ENCODE data around the gene CLDN1.
"Not testable (repeated sequence)": the region's sequence is repeated elsewhere in the genome, so short reads cannot be mapped to it uniquely, and the experiment has no call there.

Gene CLDN1

DNA sequence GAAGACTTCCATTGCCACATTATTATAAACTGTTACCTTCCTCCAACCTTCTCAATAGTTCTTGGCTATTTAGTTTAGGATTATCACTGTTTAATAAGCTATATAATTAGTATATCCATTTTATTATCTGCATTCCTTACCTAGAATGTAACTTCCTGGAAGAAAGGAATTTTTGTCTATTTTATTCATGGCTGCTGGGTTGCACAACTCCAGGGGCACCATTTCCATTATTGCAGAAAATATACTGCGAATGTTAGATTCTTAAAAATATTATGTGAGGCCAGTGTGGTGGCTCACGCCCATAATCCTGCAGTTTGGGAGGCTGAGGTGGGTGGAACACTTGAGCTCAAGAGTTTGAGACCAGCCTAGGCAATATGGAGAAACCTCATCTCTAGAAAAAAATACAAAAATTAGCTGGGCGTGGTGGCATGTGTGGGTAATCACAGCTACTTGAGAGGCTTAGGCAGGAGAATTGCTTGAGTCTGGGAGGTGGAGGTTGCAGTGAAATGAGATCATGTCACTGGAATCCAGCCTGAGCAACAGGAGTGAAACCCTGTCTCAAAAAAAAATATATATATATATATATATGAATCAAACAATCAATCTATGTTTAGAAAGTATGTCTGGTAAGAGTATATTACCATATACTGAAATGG lies 19.9 kb downstream of the CLDN1 start:
- Mint-ChIP-seq H3K9me3 (no peaks in the 10 kb centered on the region), H3K36me3 (ENCODE audit: insufficient read depth) (no peaks in the 10 kb centered on the region), H3K4me3 (no peak overlapping the region), H3K27me3 (peaks cover 8 to 10% of the 10 kb centered on the region in 2 donors), H3K4me1 (ENCODE audit: low read depth in 2 of 2) (peaks cover 0 to 5% of the 10 kb centered on the region in 2 donors), H3K27ac (no peak overlapping the region)
- DNase-seq (no peak), ATAC-seq (replicated peaks) (no peak)

DNA sequence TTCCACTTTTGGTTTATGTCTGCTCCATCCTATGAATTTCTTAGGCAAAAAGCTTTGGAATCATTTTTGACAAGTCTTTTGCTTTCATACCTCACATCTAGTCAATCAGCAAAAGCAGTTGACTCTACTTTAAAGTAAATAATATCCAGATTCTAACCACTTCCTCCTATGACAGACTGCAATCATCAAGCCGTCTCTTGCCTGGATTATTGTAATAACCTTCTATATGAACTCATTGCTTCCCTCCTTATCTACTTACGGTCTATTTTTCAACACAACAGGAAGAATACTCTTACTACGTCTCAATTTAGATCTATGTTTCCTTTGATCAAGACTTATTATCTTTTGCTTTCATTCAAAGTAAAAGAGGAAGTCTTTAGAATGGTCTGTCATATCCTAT lies 20.7 kb downstream of the CLDN1 start:
- ATAC-seq (replicated peaks) = no peak

DNA sequence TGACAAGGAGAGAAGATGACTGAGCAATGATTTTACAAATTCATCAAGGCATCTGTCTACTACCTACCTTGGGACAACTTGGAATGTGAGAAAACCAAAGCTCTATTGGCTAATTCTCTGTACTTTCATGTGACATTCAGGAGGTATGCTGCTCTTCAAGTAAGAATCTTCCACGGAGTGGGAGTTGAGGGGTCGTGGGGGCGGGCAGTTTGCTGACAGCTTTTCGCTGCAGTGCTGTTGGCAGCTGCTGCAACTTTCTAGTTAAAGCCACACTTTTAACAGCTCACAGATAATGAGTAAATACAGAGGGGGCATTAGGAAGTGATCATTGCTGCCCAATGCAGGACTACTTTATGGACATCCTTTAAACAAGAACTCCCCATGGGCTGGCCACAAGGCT lies 22.3 kb downstream of the CLDN1 start:
- no peak overlapping the region for H3K4me3 Mint-ChIP-seq
- H3K27ac Mint-ChIP-seq = no peak overlapping the region
- peaks cover 10 to 14% of the 10 kb centered on the region in 2 donors for H3K27me3 Mint-ChIP-seq
- H3K36me3 Mint-ChIP-seq (ENCODE audit: insufficient read depth) = no peaks in the 10 kb centered on the region
- DNase-seq (no peak), ATAC-seq (replicated peaks) (no peak)
- no peaks in the 10 kb centered on the region for H3K9me3 Mint-ChIP-seq
- H3K4me1 Mint-ChIP-seq (ENCODE audit: low read depth in 2 of 2) = peaks cover 0 to 5% of the 10 kb centered on the region in 2 donors

More for the DNA sequence above, 20.7 kb downstream of the CLDN1 start:
- Mint-ChIP-seq H3K4me1 (ENCODE audit: low read depth in 2 of 2) (peaks cover 0 to 5% of the 10 kb centered on the region in 2 donors), H3K9me3 (no peaks in the 10 kb centered on the region), H3K27me3 (peaks cover 8 to 10% of the 10 kb centered on the region in 2 donors), H3K4me3 (no peak overlapping the region), H3K27ac (no peak overlapping the region), H3K36me3 (ENCODE audit: insufficient read depth) (no peaks in the 10 kb centered on the region)
- DNase-seq = no peak

DNA sequence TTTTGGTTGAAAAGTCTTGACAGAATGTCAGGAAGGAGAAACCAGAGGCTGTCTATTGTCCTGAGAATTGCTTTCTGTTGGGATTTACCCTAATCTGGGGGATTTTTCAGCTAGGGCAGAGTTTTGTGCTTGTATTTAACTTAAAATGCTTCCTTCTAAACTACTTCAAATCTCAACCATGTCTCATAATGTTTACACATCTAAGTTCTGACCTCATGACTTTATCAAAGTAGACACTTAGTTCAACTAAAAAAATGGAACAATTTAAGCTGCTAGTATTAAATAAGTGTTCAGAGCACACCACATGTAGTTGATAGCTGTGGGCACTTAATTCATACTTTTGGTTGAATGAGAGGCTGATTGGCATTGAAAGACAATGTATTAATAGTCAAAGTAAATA lies 28.2 kb downstream of the CLDN1 start:
- ATAC-seq (replicated peaks) (no peak), DNase-seq (no peak)
- peaks cover 0 to 12% of the 10 kb centered on the region in 2 donors for H3K27me3 Mint-ChIP-seq
- no peaks in the 10 kb centered on the region for H3K36me3 Mint-ChIP-seq (ENCODE audit: insufficient read depth)
- H3K4me3 Mint-ChIP-seq = no peak overlapping the region
- H3K4me1 Mint-ChIP-seq (ENCODE audit: low read depth in 2 of 2) = no peaks in the 10 kb centered on the region
- no peak overlapping the region for H3K27ac Mint-ChIP-seq
- no peaks in the 10 kb centered on the region for H3K9me3 Mint-ChIP-seq

DNA sequence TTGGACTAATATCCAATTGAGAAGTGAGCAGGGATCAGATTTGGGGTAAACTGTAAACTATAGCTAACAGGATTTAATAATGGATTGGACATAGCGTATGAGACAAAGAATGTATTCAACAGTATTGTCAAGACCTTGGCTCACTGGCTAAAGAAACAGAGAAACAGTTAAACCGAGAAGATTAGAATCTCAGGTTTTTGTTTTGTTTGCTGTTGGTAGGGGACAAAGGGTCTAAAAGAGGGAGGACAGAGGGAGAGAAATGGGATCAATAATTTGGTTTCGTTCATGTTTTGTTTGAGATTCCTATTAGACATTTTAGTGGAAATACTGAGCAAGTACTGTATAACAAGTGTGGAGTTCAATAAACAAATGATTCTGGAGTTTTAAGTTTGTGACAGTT lies 28.6 kb downstream of the CLDN1 start:
- no peak for ATAC-seq (replicated peaks)
- Mint-ChIP-seq H3K27me3 (peaks cover 0 to 12% of the 10 kb centered on the region in 2 donors), H3K4me1 (ENCODE audit: low read depth in 2 of 2) (no peaks in the 10 kb centered on the region), H3K9me3 (no peaks in the 10 kb centered on the region), H3K36me3 (ENCODE audit: insufficient read depth) (no peaks in the 10 kb centered on the region), H3K4me3 (no peak overlapping the region), H3K27ac (no peak overlapping the region)
- DNase-seq = no peak

DNA sequence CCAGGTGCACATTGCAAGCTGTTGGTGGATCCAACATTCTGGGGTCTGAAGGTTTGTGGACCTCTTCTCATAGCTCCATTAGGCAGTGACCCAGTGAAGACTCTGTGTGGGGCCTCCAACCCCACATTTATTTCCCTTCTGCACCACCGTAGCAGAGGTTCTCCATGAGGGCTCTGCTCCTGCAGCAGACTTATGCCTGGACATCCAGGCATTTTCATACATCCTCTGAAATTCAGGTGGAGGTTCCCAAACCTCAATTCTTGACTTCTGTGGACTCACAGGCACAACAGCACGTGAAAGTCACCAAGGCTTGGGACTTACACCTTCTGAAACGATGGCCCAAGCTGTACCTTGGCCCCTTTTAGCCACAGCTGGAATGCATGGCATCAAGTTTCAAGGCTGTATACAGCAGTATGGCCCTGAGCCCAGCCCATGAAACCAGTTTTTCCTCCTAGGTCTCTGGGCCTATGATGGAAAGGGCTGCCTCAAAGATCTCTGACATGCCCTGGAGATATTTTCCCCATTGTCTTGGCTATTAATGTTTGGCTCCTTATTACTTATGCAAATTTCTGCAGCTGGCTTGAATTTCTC lies 30.2 kb downstream of the CLDN1 start:
- no peaks in the 10 kb centered on the region for H3K4me1 Mint-ChIP-seq (ENCODE audit: low read depth in 2 of 2)
- peaks cover 0 to 12% of the 10 kb centered on the region in 2 donors for H3K27me3 Mint-ChIP-seq
- H3K36me3 Mint-ChIP-seq (ENCODE audit: insufficient read depth) = no peaks in the 10 kb centered on the region
- ATAC-seq (replicated peaks) (no peak), DNase-seq (no peak)
- no peak overlapping the region for H3K4me3 Mint-ChIP-seq
- no peak overlapping the region for H3K27ac Mint-ChIP-seq
- peaks cover 0 to 1% of the 10 kb centered on the region in 2 donors for H3K9me3 Mint-ChIP-seq

DNA sequence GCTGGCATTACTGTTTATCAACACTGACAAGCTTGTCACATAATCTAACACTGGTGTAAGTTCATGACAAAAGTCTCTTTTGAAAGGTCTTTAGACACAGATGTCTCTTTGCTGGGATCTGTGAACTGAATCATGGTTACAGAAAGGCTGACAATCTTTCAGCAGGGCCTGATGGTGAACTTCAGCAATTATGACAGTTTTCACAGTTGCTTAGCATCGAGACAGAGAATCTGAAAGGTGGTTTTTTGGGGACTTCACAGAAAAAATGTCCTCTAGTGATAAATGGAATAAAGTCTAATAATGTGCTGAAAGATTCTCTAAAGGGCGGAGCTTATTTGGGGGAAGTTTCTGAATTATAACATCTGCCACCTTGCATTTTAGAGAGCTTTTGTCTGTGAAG lies 32.3 kb downstream of the CLDN1 start:
- no peaks in the 10 kb centered on the region for H3K36me3 Mint-ChIP-seq (ENCODE audit: insufficient read depth)
- peaks cover 0 to 6% of the 10 kb centered on the region in 2 donors for H3K27me3 Mint-ChIP-seq
- H3K4me3 Mint-ChIP-seq = no peak overlapping the region
- no peak overlapping the region for H3K27ac Mint-ChIP-seq
- H3K4me1 Mint-ChIP-seq (ENCODE audit: low read depth in 2 of 2) = no peaks in the 10 kb centered on the region
- peaks cover 1 to 10% of the 10 kb centered on the region in 2 donors for H3K9me3 Mint-ChIP-seq
- ATAC-seq (replicated peaks) (no peak), DNase-seq (no peak)

DNA sequence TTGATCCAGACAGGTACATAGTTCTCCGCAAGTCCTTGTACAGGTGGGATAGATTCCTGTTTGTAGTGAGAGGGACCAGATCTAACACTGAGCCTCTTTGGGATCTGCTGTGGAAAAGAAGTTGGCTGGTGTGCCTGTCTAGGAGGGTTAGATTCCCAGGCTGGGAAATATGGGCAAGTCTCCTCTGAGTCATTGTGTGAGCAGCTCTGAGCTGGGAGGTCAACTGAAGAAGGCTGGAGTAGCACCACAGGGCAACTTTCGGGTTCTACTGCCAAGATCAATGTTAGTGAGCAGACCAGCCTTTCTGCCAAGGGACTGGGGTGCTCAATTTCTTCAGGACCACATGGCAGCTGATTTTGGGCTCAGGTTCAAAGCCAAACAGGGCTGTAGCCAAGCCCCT lies 33.4 kb downstream of the CLDN1 start:
- peaks cover 1 to 10% of the 10 kb centered on the region in 2 donors for H3K9me3 Mint-ChIP-seq
- peaks cover 0 to 6% of the 10 kb centered on the region in 2 donors for H3K27me3 Mint-ChIP-seq
- no peak for DNase-seq

DNA sequence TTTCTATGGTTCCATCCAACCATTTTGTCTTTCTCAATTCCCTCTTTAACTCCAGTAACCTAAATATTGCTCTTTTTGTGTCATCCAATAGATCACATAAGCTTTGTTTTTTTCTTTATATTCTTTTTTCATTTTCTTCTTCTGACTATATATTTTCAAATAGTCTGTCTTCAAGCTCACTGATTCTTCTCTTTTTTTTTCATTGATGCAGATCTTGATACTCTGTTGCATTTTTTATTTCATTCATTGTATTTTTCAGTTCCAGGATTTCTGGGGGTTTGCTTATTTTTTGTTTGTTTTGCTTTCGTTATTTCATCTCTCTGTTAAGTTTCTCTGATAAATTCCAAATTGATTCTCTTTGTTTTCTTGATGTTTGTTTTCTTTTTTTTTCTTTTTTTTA lies 36.2 kb downstream of the CLDN1 start:
- DNase-seq = no peak
- Mint-ChIP-seq H3K4me1 (ENCODE audit: low read depth in 2 of 2) (no peaks in the 10 kb centered on the region), H3K27me3 (no peaks in the 10 kb centered on the region), H3K27ac (no peak overlapping the region), H3K4me3 (no peak overlapping the region), H3K36me3 (ENCODE audit: insufficient read depth) (no peaks in the 10 kb centered on the region), H3K9me3 (peaks cover 1 to 10% of the 10 kb centered on the region in 2 donors)
- no peak for ATAC-seq (replicated peaks)

More for the DNA sequence above, 33.4 kb downstream of the CLDN1 start:
- H3K4me1 Mint-ChIP-seq (ENCODE audit: low read depth in 2 of 2) = no peaks in the 10 kb centered on the region
- H3K27ac Mint-ChIP-seq = no peak overlapping the region
- ATAC-seq (replicated peaks) = no peak
- no peaks in the 10 kb centered on the region for H3K36me3 Mint-ChIP-seq (ENCODE audit: insufficient read depth)
- no peak overlapping the region for H3K4me3 Mint-ChIP-seq

DNA sequence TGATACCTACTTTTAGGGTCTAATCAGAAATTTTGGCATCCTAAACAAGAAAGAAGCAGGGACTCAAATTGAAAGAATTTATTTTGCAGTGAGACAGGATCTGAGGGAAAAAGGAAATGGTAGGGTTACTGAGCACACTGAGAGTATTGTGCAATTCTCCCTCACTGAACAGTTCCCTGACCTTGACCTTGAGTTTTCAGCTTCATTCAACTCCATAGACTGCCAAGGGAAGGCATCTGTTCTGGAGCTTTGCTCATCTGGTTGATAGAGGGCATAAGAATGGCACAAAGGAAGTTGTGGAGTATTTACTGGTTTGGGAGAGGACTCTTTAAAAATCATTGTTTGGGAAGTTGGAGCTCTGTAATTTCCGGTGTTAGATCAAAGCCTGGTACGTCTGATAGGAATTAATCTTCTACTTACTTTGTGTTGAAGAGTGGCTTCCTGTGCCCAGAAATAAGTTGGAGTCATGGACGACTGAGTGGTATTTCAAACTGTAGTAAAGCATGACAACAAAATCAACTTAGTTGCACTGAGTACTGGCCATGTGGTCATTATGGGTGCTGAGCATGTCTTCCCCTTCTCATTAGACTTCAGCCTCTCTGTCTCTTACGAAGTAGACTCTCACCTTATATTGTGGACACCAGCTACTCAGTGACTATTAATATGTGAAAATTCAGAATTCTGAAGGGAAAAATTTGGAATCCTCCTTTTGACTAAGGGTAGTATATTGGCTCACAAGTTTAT lies 40.8 kb downstream of the CLDN1 start:
- Mint-ChIP-seq H3K27ac (no peak overlapping the region), H3K9me3 (peaks cover 0 to 10% of the 10 kb centered on the region in 2 donors), H3K4me1 (ENCODE audit: low read depth in 2 of 2) (no peaks in the 10 kb centered on the region), H3K27me3 (no peaks in the 10 kb centered on the region), H3K4me3 (no peak overlapping the region), H3K36me3 (ENCODE audit: insufficient read depth) (no peaks in the 10 kb centered on the region)
- no peak for ATAC-seq (replicated peaks)
- DNase-seq = no peak

DNA sequence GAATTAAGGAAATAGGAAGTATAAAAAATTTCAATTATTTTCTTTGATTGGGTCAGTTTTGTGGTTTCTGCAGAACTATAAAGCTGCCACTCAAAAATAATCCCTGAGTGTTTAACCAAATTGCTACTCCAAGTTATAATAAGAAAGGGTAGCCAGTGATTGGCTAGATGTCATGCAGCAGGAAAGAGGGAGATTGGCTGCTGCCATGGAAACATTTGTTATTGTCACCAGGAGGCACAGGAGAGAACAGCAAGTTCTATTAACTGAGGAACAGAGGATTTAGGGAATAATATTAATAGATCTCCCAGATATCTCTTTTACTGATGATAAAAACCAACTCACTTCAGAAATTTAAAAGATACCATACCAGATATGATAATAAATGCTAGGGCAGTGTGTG lies 42.6 kb downstream of the CLDN1 start:
- ATAC-seq (replicated peaks) (no peak), DNase-seq (no peak)
- peaks cover 0 to 6% of the 10 kb centered on the region in 2 donors for H3K27me3 Mint-ChIP-seq
- no peak overlapping the region for H3K4me3 Mint-ChIP-seq
- H3K36me3 Mint-ChIP-seq (ENCODE audit: insufficient read depth) = no peaks in the 10 kb centered on the region
- H3K9me3 Mint-ChIP-seq = no peaks in the 10 kb centered on the region
- no peak overlapping the region for H3K27ac Mint-ChIP-seq
- no peaks in the 10 kb centered on the region for H3K4me1 Mint-ChIP-seq (ENCODE audit: low read depth in 2 of 2)

DNA sequence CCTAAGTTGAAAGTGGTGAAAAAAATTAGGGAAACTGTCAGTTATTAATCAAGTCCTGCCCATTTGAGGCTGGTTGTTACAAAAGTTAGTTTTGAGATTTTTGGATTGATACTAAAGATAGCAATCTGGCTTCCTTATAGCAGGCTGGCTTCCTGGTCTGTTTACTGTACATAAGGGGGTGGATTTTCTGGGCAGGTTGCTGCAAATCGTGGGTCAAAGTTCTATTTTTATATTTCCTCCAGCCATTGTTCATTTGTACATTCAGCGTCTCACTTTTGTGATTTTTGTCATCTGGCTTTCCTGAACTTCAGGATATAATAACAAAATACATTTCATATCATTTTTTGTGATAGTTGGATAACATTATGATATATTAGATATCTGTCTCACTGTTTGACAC lies 49.5 kb downstream of the CLDN1 start:
- no peak overlapping the region for H3K4me3 Mint-ChIP-seq
- H3K9me3 Mint-ChIP-seq = no peaks in the 10 kb centered on the region
- DNase-seq (no peak), ATAC-seq (replicated peaks) (no peak)
- no peak overlapping the region for H3K27ac Mint-ChIP-seq
- peaks cover 0 to 6% of the 10 kb centered on the region in 2 donors for H3K27me3 Mint-ChIP-seq
- no peaks in the 10 kb centered on the region for H3K4me1 Mint-ChIP-seq (ENCODE audit: low read depth in 2 of 2)
- peaks cover 3% of the 10 kb centered on the region for H3K36me3 Mint-ChIP-seq (ENCODE audit: insufficient read depth)

DNA sequence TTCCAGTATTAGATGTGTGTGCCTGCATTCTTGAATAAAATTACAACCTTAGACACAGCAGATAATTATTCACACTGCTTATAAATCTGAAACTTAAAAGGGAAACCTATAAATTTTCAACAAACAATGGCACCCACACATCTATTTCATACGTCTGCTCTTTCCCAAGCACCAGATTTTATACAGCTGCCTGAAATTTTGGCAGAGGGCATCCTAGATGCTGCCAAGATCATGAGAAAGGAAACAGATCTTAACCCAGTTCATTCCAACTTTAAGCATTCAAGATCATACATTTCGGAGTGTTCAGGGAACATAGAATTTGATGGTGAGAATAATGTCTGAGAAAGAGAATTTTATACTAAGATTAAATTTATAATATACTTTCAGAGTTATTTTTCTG lies 53.1 kb downstream of the CLDN1 start:
- no peaks in the 10 kb centered on the region for H3K27me3 Mint-ChIP-seq
- ATAC-seq (replicated peaks) = no peak
- no peaks in the 10 kb centered on the region for H3K4me1 Mint-ChIP-seq (ENCODE audit: low read depth in 2 of 2)
- H3K36me3 Mint-ChIP-seq (ENCODE audit: insufficient read depth) = peaks cover 3% of the 10 kb centered on the region
- no peak overlapping the region for H3K4me3 Mint-ChIP-seq
- no peaks in the 10 kb centered on the region for H3K9me3 Mint-ChIP-seq
- no peak for DNase-seq
- H3K27ac Mint-ChIP-seq = no peak overlapping the region

DNA sequence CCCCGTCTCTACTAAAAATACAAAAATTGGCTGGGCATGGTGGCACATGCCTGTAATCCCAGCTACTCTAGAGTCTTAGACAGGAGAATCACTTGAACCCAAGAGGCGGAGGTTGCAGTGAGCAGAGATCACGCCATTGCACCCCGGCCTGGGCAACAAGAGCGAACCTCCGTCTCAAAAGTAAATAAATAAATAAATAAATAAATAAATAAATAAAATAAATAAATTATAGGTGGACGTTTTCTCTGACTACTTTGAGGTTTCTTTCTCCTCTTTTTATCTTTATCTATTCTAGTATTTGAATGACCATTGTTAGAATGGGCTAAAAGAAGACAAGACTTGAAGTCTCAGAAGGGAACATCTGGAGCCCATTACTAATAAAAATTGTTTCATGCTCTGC lies 54.8 kb downstream of the CLDN1 start:
- not testable (repeated sequence) for H3K27me3 Mint-ChIP-seq; H3K36me3 Mint-ChIP-seq (ENCODE audit: insufficient read depth); DNase-seq; H3K4me3 Mint-ChIP-seq; H3K9me3 Mint-ChIP-seq; H3K27ac Mint-ChIP-seq; H3K4me1 Mint-ChIP-seq (ENCODE audit: low read depth in 2 of 2); ATAC-seq (replicated peaks)

All from effector memory CD8-positive, alpha-beta T cell (primary cell).